Hepatocyte (in vitro differentiated cells): ENCODE data around the gene AP2A2. TPM values are rescaled to one million over a fixed set of nuclear protein-coding genes. Genes with fewer than 3 reads are reported as not detected.

Experiments used
- DNase-seq: peaks from one replicate; pipeline ENCODE4 v3.0.0-alpha.2; 2016; ENCODE audit warnings: low spot score
- H2AFZ ChIP-seq: fragments of 200-600 bp; sonication (generic); 2 replicates; pipeline ENCODE4 v1.6.0; 2016; ENCODE audit warnings: antibody characterized with exemption, mild to moderate bottlenecking
- H3K27ac ChIP-seq: fragments of 200-600 bp; sonication (generic); 2 replicates; pipeline ENCODE4 v1.5.1; 2016; ENCODE audit warnings: mild to moderate bottlenecking
- H3K27me3 ChIP-seq: fragments of 200-600 bp; sonication (generic); 2 replicates; pipeline ENCODE4 v1.6.1; 2016
- H3K36me3 ChIP-seq: fragments of 200-600 bp; sonication (generic); replicated peaks from 2 replicates; pipeline ENCODE4 v1.5.1; 2016; ENCODE audit warnings: low read depth; ENCODE audit not compliant: insufficient read depth
- H3K4me1 ChIP-seq: fragments of 200-600 bp; sonication (generic); 2 replicates; pipeline ENCODE4 v1.5.1; 2016; ENCODE audit warnings: mild to moderate bottlenecking, moderate library complexity; ENCODE audit not compliant: insufficient read depth
- H3K4me2 ChIP-seq: fragments of 200-600 bp; sonication (generic); 2 replicates; pipeline ENCODE4 v1.6.0; 2016
- H3K4me3 ChIP-seq: fragments of 200-600 bp; sonication (generic); 2 replicates; pipeline ENCODE4 v1.5.1; 2016; ENCODE audit warnings: mild to moderate bottlenecking
- H3K79me2 ChIP-seq: fragments of 200-600 bp; sonication (generic); 2 replicates; pipeline ENCODE4 v1.6.0; 2017; ENCODE audit warnings: mild to moderate bottlenecking
- H3K9me2 ChIP-seq: fragments of 200-600 bp; sonication (generic); replicated peaks from 2 replicates; pipeline ENCODE4 v1.6.0; 2017; ENCODE audit warnings: mild to moderate bottlenecking; ENCODE audit not compliant: insufficient read depth
- H3K9me3 ChIP-seq: fragments of 200-600 bp; sonication (generic); 2 replicates; pipeline ENCODE4 v1.5.1; 2016; ENCODE audit warnings: low read depth, mild to moderate bottlenecking
- H4K20me1 ChIP-seq: fragments of 200-600 bp; sonication (generic); 2 replicates; pipeline ENCODE4 v1.6.0; 2016; ENCODE audit warnings: mild to moderate bottlenecking; ENCODE audit not compliant: insufficient read depth, poor library complexity, severe bottlenecking
- CTCF ChIP-seq: fragments of 200-600 bp; sonication (generic); IDR thresholded peaks from 2 replicates; pipeline ENCODE4 v1.5.1; 2016; ENCODE audit warnings: antibody characterized with exemption, mild to moderate bottlenecking; ENCODE audit not compliant: poor library complexity
- EZH2 ChIP-seq: fragments of 200-600 bp; sonication (generic); IDR thresholded peaks from 2 replicates; pipeline ENCODE4 v1.6.1; 2016; ENCODE audit warnings: antibody characterized with exemption, mild to moderate bottlenecking, borderline replicate concordance
- EZH2phosphoT487 ChIP-seq: fragments of 200-600 bp; sonication (generic); IDR thresholded peaks from one replicate; pipeline ENCODE4 v1.6.1; 2018; ENCODE audit warnings: antibody characterized with exemption, mild to moderate bottlenecking, low read depth, moderate library complexity; ENCODE audit not compliant: unreplicated experiment, severe bottlenecking
- WGBS: methylation state at CpG from one replicate; pipeline ENCODE4 v1.1.6; 2016; ENCODE audit warnings: low lambda C conversion rate; ENCODE audit errors: missing lambda C conversion rate; 5-methylcytosine and 5-hydroxymethylcytosine counted together
- polyA plus RNA-seq: library from polyadenylated mRNA; unstranded; fragments of >200 nt; fragmentation: Nextera tagmentation; extraction: Ambion mirVana; gene quantifications from 2 replicates; pipeline ENCODE4 v1.2.1, GENCODE V29; 2016
- total RNA-seq: library from RNA; depleted of rRNA; stranded (reverse); fragments of >200 nt; gene quantifications from 2 replicates; pipeline ENCODE4 v1.2.3, GENCODE V29; 2014

Gene AP2A2
- total and polyA plus RNA-seq, 2 experiments from 2014 or later: 49.7 to 68.0 TPM

- no peaks in the 10 kb centered on the region for H3K27me3 ChIP-seq
- H3K79me2 ChIP-seq: peaks cover 93% of the 10 kb centered on the region
- no peak overlapping the region for H3K27ac ChIP-seq
- H4K20me1 ChIP-seq: peaks cover 9% of the 10 kb centered on the region
- no peaks in the 10 kb centered on the region for H3K9me2 ChIP-seq
- no peak overlapping the region for H3K4me2 ChIP-seq
- H2AFZ ChIP-seq: no peak overlapping the region
- no peaks in the 10 kb centered on the region for H3K9me3 ChIP-seq
- no peak for DNase-seq
- peaks cover 35% of the 10 kb centered on the region for H3K4me1 ChIP-seq
- no peak overlapping the region for H3K4me3 ChIP-seq
- TF ChIP-seq EZH2 (no peak), CTCF (peak; percentile 18)
- no peaks in the 10 kb centered on the region for H3K36me3 ChIP-seq
- WGBS: 69% methylated on average over 13 of the region's 13 CpGs
Measured at GRCh38 chr11:944711-945470, 19.2 kb downstream of the AP2A2 start.

GRCh38 chr11:945986-946385 lies 20.3 kb downstream of the AP2A2 start:
- TF ChIP-seq CTCF (no peak), EZH2phosphoT487 (no peak), EZH2 (no peak)
- H2AFZ ChIP-seq: no peak overlapping the region
- no peaks in the 10 kb centered on the region for H3K27me3 ChIP-seq
- no peaks in the 10 kb centered on the region for H3K36me3 ChIP-seq
- peaks cover 29% of the 10 kb centered on the region for H3K4me1 ChIP-seq
- H3K79me2 ChIP-seq: peaks cover 93% of the 10 kb centered on the region
- no peak overlapping the region for H3K4me3 ChIP-seq
- DNase-seq: peak; percentile 68
- peaks cover 7% of the 10 kb centered on the region for H4K20me1 ChIP-seq
- no peaks in the 10 kb centered on the region for H3K9me3 ChIP-seq
- peak overlapping the region; percentile 33 for H3K27ac ChIP-seq
- 52% methylated on average over 9 of the region's 9 CpGs for WGBS
- H3K4me2 ChIP-seq: peak overlapping the region; percentile 52
- H3K9me2 ChIP-seq: no peaks in the 10 kb centered on the region

- Histone ChIP-seq H3K9me3 (no peaks in the 10 kb centered on the region), H3K27me3 (no peaks in the 10 kb centered on the region), H3K4me1 (peaks cover 35% of the 10 kb centered on the region), H3K79me2 (peaks cover 83% of the 10 kb centered on the region), H3K4me2 (no peak overlapping the region), H4K20me1 (peaks cover 5% of the 10 kb centered on the region), H3K4me3 (no peak overlapping the region), H3K9me2 (no peaks in the 10 kb centered on the region), H2AFZ (no peak overlapping the region), H3K27ac (peak overlapping the region; percentile 5), H3K36me3 (no peaks in the 10 kb centered on the region)
- DNase-seq: no peak
- TF ChIP-seq EZH2phosphoT487 (no peak), EZH2 (no peak), CTCF (no peak)
- WGBS: 87% methylated on average over 4 of the region's 4 CpGs
Measured at GRCh38 chr11:947744-948143, 22.1 kb downstream of the AP2A2 start.
